HG03097 (cell line): ENCODE data around the gene TMEM150C.

Experiments used
- ATAC-seq: cut with Tn5 transposase; IDR thresholded peaks from one replicate; pipeline ENCODE4 v1.9.1; 2021; ENCODE audit not compliant: unreplicated experiment, low FRiP score

Gene TMEM150C

GRCh38 chr4:82433791-82434190 lies 128.0 kb downstream of the TMEM150C start:
- ATAC-seq, result no peak
